Measurements from ENCODE around the gene SF3B1.
A peak's percentile ranks its signal among the peaks of the same experiment; 100 is the strongest.
"Not testable (repeated sequence)": the region's sequence is repeated elsewhere in the genome, so short reads cannot be mapped to it uniquely, and the experiment has no call there.

SF3B1 gene

DNA sequence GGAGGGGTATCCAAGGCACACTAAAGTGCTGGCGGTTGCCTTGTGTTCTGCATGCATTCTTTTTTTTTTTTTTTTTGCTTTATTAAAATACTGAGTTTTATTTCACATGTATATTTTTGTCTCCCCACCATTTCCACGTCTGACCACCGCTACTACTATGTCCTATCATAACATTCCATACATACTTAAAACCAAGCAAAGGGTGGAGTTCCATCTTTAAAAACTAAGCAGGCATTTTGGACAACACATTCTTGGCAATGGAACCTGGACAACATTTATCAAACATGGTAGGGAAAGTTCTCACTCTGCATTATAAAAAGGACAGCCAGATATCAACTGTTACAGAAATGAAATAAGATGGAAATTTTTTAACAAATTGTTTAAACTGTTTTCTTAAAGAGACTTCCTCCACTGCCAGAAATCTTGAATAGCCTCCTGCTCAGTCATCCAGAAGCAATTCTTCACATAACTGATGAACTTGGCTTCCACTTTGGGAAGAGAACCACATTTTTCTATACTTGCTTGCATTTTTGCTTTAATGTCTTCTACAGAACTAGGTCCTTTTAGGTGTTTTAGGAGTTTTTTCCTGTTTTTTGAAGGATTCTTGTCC is 55.4 kb downstream of the SF3B1 start:
- DNase-seq, result not testable (repeated sequence)

DNA sequence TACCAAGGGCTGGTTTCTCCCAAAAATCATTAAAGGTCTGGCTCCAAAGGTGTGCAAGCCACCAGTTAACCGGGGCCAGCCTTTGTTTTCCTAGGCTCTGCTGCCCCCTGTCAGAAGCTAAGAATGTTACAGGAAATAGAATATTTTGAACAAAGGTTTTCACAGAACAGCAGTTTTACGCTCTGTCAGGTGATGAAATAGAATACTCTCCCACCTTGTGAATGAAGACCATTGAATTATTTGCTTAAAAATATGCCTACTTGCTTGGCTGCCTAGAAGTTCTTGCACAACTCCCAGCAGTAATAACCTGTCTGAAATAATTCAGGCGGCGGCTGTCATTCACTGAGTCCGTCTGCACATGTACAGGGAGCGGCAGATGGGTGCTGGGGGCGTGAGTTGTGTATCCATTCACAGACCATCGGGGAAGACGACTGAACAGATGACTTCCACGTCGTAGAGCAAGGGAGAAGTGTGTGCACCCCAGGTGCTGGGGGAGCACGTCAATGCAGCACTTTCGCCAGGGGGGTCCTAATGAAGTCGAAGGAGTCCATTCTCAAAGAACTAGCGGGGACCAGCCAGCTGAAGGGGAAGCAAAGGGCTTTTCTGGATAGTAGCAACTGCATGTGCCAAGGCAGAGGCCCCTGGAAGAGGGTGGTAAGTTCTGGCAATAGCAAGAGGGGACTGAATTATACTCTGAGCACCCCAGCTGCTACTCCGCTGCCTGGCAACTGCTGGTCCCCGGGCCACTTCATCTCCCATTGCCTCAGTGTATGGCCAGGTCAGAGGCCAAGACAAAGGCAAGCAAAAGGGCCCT is 56.1 kb downstream of the SF3B1 start:
- DNase-seq, result peak; percentile 72

DNA sequence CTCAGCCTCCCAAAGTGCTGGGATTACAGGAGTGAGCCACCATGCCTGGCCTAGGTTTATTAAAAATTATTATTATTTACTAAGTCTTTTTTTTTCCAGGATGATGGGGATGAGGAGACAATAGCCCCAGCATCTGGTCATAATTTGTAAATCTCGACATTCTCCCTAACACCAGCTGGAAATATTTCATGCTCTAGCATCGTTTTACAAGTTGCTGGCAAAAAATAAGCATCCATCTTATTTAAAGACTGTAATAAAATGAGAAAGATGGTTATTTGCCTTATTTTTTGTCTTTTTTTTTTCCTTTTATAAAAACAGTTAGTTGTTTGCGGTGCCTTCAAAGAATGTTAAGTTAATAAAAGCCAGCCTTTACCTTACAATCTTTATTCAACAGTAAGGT is 56.7 kb downstream of the SF3B1 start:
- DNase-seq, result no peak

DNA sequence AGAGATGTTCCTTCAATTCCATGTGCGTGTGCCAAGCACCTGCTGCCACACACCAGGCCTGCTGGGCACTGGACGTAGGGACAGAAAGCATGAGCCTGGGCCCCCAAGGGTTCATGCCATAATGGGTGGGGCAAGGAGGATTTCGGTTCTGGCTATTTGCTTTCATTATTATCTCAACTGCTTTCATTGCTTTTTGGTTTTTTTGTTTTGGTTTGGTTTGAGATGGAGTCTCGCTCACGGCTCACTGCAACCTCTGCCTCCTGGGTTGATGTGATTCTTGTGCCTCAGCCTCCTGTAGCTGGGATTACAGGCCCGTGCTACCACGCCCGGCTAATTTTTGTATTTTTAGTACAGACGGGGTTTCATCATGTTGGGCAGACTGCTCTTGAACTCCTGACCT is 57.2 kb downstream of the SF3B1 start:
- no peak for DNase-seq

DNA sequence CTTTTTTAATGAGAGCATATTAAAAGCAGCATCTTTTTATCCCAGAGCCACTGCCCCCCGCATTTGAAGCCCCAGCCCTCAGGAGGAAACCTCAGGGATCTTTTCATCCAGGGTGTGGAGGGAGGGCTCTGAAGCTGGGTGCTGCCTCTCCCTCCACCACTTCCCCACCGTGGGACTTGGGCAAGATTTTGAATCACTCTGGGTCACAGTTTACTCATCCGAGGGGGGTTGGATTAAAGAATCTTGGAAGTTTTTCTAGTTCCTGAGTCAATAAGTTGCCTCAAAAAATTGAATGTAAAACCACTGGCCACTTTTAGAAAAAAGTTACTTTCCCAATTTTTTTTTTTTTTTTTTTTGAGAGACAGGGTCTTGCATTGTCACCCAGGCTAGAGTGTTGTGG is 62.2 kb downstream of the SF3B1 start:
- DNase-seq, result no peak

DNA sequence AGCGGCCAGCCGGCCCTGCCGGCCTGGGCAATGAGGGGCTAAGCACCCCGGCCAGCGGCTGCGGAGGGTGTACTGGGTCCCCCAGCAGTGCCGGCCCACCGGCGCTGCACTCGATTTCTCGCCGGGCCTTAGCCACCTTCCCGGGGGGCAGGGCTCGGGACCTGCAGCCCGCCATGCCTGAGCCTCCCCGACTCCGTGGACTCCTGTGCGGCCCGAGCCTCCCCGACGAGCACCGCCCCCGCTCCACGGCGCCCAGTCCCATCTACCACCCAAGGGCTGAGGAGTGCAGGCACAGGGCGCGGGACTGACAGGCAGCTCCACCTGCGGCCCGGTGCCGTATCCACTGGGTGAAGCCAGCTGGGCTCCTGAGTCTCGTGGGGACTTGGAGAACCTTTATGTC is 64.2 kb downstream of the SF3B1 start:
- not testable (repeated sequence) for DNase-seq

DNA sequence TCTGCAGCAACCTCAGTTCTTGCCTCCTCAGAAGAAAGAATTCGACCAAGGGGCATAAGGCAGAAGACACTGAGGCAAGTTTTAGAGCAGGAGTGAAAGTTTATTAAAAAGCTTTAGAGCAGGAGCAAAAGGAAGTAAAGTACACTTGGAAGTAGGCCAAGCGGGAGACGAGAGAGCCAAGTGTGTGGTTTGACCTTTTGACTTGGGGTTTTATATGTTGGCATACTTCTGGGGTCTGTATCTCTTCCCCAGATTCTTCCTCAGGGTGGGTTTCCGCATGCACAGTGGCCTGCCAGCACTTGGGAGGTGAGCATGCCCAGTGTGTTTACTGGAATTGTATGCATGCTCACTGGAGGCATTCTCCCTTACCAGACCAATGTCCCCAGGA is 64.9 kb downstream of the SF3B1 start:
- DNase-seq, result no peak

DNA sequence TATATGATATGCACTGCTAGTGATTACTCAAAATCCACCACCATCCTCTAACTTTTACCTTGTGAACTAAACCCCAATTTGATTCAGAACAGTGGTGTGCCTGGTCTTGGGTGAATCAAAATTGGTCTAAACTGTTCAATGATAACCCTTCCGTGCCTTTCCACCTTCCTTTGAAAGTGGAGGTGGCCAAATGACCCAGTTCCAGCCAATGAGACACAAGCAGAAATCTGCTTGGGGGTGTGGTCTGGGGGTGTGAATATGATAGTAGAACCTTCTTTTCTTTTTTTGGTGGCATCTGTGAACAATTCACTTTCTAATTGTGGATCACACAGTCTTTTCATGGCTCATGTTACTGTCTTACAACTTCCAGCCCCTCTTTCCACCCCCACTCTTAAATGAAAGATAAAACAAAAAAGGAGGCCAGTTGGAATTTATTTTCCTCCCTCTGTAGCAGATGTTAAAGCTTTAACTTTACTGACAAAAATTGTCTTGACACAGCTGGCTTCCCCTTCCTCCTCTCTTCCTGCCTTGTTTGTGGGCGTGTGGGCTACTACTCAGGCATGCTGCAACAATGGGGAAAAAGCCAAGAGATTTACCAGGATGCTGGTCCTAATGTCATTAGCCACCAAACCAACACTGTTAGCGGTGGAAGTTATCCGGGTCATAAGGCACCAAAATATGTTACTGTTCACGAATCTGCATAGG is 65.4 kb downstream of the SF3B1 start:
- DNase-seq, result no peak

DNA sequence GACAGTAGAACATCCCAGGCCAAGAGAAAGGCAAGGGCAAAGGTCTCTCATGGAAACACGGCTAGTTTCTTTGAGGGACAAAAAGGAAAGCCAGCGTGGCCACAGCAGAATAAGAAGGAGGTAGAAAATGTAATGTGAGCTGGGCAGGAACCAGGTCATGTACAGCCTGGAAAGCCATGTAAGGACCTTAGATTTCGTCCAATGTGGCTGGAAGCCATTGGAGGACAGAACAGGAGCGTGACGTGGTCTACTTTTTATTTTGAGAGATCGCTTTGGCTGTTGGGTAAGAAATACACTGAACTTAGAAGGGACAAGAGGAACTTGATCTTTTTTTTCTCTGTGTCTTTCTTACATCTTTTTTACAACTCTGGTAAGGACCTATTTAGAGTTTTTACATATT is 66.4 kb downstream of the SF3B1 start:
- no peak for DNase-seq

DNA sequence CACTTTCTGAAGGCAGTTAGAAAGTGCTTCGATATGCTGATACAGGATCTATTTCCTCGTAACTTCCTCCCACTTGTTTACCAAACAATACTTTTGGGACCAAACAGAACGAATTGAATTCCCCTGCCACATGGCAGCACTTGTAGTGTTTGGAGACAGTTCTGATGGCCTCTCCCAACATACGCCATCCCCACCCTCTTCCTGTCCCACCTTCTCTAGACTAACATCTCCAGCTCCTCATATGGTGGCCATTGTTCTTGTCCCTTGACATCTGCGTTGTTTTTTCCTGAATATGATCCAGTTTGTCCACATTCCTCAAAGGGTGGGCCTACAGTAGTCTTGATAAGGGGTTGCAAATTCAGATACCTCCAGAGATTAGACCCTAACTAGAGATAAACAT is 70.8 kb downstream of the SF3B1 start:
- no peak for DNase-seq

DNA sequence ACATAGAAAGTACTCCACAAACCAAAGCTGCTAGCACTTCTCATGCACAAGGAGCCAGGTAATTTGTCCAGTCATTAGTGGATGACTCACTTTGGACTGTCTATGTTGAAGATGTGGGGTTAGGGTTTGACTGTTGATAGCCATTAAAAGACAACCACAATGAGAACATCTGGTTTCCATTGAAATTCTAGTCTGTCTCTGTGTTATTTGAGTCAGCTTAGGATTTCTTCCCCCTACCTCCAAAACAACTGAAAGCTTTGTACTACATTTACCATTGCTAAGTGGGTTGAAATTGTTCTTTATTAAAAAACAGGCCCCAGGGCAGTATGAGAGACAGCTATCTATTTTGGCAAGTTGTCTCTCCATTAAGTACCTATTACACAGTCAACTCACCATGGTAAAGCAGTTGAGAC is 74.1 kb downstream of the SF3B1 start:
- no peak for DNase-seq

DNA sequence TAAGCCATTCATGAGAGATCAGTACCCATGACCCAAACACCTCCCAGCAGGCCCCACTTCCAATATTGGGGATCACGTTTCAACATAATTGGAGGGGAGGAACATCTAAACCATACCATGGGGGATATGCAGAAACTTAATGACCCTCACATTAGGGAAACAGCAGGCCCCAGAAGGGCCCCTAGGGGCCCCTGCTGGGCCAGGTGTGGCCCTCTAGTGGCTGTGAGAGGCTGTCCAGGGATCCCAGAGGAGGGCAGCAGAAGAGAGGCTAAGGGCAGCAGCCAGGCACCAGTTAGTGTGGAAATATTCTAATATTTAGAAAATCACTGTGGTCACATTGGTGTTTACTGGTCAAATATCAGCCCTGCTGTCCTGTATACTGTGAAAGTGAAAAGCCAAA is 75.0 kb downstream of the SF3B1 start:
- no peak for DNase-seq

DNA sequence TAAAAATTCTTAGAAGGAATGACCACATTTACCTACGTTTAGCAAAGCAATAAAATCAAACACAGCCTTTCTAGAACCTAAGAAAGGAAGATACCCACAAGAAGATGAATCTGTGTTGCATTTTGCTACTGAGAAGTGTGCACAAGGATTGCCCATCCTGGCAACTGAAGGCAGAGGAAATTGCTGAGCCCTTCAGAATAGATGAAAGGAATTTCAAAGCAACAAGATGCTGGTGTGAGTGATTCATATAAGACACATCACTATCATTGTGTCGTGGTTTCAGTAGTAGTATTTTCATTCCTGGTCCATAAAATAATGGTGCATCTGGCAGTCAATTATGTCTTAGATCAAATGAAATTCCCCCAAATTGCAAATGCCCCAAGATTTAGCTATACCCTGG is 75.9 kb downstream of the SF3B1 start:
- DNase-seq, result no peak

DNA sequence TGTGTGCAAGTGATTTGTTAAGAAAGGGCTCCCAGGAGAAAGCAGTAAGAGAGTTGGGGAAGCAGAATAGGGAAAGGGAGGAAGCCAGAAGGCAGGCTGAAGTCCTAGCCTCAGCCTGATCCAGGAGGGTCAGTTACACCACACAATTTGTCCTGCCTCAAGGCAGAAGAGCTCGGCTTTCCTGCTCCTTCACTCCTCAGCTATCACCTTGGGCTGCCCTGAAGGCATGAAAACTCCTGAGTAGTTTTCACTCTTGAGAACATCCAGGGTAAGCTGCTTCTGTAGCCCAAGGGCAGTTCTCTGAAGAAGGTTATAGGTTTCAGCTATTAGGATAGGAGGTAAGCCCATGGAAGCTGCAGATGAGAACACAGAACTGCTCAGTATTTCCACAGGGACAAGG is 76.8 kb downstream of the SF3B1 start:
- no peak for DNase-seq

DNA sequence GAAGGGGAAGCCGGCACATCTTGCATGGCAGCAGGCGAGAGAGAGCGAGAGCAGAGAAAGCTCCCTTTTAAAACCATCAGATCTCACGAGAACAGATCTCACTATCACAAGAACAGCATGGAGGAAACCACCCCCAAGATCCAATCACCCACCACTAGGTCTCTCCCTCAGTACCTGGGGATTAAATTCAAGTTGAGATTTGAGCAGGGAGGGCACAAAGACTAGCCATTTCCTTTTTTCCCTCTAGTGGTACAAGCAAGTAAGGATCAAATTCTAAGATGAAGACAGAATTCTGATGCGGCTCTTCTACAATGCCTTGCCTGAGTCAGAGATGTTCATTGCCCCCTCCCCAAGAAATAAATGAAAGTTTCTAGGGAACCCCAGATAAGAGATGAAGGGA is 78.7 kb downstream of the SF3B1 start:
- no peak for DNase-seq

DNA sequence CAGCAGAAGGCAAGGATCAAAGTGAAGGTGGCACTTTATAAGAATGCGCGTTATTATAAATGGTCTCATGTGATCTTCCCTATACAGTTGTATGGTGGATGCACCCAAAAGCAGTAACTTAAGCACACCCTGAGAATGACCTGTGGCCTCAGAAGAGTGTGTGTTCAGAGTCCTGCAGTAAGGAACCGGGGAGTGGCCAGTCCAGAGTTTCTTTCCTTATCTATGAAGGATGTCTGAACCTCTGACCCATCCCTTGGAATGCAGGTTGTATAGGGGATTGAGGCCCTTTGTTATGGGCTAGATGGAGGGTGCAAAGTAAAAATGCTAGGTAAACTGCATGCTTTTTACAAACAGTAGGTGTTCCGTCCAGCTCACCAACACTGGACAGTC is 80.7 kb downstream of the SF3B1 start:
- DNase-seq, result no peak

DNA sequence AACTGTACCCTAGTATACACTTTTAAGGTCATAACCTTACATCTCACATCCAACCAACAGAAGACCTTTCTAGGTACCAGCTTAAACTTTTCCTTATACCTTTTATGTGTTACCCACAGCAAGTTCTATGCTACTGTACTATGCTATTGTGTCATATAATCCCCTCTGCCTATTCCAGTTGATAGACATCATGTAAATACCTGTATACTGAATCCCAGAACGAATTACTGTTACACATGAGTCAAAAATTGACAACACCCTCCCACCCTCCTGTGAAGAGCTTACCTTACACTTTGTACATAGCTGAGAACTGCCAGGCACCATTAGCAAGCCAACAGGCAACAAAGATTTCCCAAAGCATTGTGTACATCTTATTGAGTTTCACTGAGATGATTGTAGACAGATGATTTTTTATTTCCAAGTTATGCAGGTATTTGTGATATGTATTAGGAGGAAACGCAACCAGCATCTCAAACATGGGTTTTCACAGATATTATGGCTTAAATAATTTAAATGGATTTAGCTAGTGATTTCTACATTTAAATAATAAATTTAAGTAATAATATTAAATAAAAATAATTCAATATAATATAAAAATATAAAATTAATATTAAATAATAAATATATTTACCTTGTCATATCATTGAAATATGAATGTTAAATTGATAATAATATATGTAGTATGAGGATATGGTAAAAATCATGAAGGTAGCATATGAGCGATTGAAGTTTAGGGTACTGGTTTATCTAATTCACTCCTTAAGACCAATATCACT is 81.2 kb downstream of the SF3B1 start:
- no peak for DNase-seq

DNA sequence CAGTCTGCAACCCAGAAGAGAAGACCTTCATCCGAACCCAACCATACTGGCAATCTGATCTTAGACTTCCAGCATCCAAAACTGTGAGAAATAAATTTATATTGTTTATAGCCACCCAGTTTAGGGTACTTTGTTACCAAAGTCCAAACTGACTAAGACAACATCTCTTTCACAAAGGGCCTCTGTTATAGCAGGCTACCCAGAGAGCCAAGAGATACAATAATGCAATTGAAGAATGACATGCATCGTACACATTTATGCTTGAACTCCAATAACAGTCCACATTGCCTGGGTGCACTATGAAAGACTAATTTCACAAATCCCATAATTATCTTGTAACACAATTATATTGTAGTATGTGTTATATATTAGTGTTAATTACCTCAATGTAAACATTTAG is 85.1 kb downstream of the SF3B1 start:
- no peak for DNase-seq

DNA sequence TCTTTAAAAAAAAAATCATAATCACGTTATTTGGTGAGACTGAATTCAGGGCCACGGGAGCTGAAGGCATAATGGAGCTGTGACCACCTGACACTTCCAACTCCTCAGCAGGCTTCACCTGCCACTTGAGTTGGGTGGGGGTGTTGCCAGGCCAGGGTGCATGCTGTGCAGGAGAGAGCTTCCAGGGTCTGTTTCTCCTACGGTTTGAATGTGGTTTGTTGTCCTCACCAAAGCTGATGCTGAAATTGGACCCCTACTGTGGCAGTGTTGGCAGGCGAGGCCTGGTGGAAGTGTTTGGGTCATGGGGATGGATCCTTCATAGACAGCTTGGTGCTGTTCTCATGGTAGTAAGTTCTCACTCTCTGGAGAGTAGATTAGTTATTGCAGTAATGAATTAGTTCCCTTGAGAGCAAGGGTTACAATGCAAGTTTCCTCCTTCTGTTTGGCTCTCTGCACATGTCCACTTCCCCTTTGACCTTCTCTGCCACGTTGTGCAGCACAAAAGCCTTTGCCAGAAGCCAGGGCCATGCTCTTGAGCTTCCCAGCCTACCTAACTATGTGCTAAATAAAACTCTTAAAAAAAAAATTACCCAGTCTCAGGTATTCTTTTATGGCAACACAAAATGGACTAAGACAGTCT is 86.0 kb downstream of the SF3B1 start:
- DNase-seq, result no peak

DNA sequence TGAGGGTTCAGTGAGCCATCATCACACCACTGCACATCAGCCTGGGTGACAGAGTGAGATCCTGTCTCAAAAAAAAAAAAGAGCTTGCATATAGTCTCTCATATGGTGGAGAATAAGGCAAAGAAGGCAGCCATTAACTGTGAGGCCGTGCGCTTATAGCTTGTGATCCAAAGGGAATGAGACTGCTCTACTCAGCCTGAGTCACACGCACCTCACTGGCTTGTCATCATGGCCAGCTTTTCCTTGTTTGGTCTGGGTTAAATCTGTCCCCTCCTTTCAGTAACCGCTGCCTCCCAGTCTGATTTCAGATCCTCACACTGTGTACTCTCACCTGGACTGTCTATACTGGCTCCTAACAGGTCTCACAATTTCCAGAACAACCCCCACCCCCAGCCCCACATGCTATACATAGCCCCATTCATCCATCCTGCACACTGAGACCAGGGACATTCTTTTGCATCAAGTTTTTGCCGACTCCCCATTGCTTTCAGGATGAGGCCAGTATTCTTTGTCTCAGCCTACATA is 88.9 kb downstream of the SF3B1 start:
- no peak for DNase-seq

DNA sequence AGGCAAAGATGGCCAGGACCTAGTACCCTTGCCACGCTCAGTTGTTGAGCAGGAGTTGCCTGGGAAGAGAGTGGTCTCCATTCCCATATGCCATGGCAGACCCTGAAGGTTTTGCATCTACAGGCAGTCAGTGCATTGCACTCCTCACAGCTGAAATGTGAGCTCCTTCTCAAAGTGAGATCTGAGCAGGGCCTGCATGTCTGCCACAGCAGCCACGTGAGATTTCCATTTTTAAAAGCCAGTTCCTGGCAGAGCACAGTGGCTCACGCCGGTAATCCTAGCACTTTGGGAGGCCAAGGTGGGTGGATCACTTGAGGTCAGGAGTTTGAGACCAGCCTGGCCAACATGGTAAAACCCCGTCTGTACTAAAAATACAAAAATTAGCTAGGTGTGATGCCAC is 90.9 kb downstream of the SF3B1 start:
- not testable (repeated sequence) for DNase-seq

DNA sequence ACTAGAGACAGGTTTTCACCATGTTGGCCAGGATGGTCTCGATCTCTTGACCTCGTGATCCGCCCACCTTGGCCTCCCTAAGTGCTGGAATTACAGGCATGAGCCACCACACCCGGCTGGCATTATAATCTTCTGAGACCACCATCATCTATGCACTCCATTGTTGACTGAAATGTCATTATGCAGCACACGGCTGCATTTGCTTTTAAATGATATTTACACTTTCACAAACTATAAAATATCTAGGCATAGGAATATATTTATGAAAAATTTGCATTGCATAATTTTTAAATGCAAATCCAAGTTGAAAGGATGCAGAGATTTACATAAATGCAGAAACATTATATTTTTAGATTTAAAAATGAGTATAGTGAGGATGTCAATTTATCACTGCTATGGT is 94.2 kb downstream of the SF3B1 start:
- no peak for DNase-seq
